T-helper 1 cell treated with Interleukin-12 subunit alpha and Interleukin-12 subunit beta and Interleukin-4 antibody, amounts not matched to agents 30 μg/mL and 1 μg/mL, for 36 hours (primary cell): ENCODE measurements around the gene BCL11A.

ENCODE experiments used
- H3K27ac Mint-ChIP-seq: one replicate; pipeline ENCODE4 v1.8.0; 2021; ENCODE audit warnings: mild to moderate bottlenecking, mixed read lengths
- H3K27me3 Mint-ChIP-seq: one replicate; pipeline ENCODE4 v1.8.0; 2021; ENCODE audit warnings: low read depth, mixed read lengths
- H3K36me3 Mint-ChIP-seq: one replicate; pipeline ENCODE4 v1.8.0; 2021; ENCODE audit warnings: low read depth, mixed read lengths
- H3K4me1 Mint-ChIP-seq: one replicate; pipeline ENCODE4 v1.8.0; 2021; ENCODE audit warnings: low read depth, mixed read lengths
- H3K4me3 Mint-ChIP-seq: one replicate; pipeline ENCODE4 v1.8.0; 2021; ENCODE audit warnings: mild to moderate bottlenecking, moderate library complexity, mixed read lengths
- H3K9me3 Mint-ChIP-seq: one replicate; pipeline ENCODE4 v1.8.0; 2021; ENCODE audit warnings: mixed read lengths

BCL11A gene

GRCh38 chr2:60530660-60531281, 22.7 kb downstream of the BCL11A start:
- Mint-ChIP-seq H3K27ac (no peak overlapping the region), H3K9me3 (no peaks in the 10 kb centered on the region), H3K36me3 (no peaks in the 10 kb centered on the region), H3K4me1 (no peaks in the 10 kb centered on the region), H3K4me3 (no peak overlapping the region), H3K27me3 (peaks cover 48% of the 10 kb centered on the region)

DNA sequence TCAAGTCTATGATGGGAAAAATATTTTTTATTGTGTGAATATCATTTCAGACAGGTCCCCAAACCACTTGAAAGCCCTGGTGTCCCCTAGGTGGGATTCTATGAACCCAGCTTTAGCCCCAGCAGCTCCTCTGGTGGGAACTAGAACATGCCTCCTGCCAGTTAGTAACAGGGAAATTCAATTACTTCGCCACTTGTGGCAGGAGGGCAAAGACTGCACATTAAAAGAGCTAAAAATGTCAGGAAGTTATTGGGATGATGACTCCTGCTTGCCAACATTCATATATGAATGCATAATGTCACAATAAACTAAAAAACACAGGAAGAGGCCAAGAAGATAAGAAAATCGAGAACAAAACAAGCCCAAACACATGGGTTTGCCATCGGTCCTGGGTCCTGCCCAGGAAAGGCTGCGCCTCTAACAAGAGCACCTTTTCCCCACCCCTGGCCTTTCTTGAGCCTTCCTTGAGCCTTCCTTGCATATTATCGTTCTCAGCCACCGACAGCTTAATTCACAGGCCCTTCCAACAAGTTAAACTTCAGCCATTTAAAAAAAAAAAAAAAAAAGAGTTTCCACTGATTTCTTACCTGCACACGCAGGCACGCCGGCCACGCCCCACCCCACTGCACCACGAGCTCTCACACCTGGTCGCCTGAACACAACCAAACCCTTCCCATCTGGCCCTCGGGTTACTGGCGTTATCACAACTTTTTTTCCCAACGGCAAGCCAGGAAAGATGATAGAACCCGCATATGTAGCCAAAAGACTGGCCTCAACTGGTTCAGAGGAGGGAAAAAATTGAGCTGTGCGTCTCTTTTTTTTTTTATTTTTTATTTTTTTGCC, 23.4 kb downstream of the BCL11A start:
- Mint-ChIP-seq H3K4me1 (no peaks in the 10 kb centered on the region), H3K4me3 (no peak overlapping the region), H3K27ac (no peak overlapping the region), H3K9me3 (no peaks in the 10 kb centered on the region), H3K27me3 (peaks cover 49% of the 10 kb centered on the region), H3K36me3 (no peaks in the 10 kb centered on the region)

- Mint-ChIP-seq H3K27ac (no peak overlapping the region), H3K4me3 (no peak overlapping the region), H3K27me3 (peaks cover 47% of the 10 kb centered on the region)
Measured at GRCh38 chr2:60529136-60529784, 24.2 kb downstream of the BCL11A start.

GRCh38 chr2:60528281-60529020, 25.0 kb downstream of the BCL11A start:
- Mint-ChIP-seq H3K27ac (no peak overlapping the region), H3K4me3 (no peak overlapping the region), H3K27me3 (peaks cover 47% of the 10 kb centered on the region), H3K4me1 (no peaks in the 10 kb centered on the region), H3K9me3 (no peaks in the 10 kb centered on the region), H3K36me3 (no peaks in the 10 kb centered on the region)

More at GRCh38 chr2:60529136-60529784, 24.2 kb downstream of the BCL11A start:
- Mint-ChIP-seq H3K9me3 (no peaks in the 10 kb centered on the region), H3K4me1 (no peaks in the 10 kb centered on the region), H3K36me3 (no peaks in the 10 kb centered on the region)

- Mint-ChIP-seq H3K36me3 (no peaks in the 10 kb centered on the region), H3K4me1 (no peaks in the 10 kb centered on the region), H3K27ac (no peak overlapping the region), H3K4me3 (no peak overlapping the region), H3K27me3 (peaks cover 42% of the 10 kb centered on the region), H3K9me3 (no peaks in the 10 kb centered on the region)
Measured at GRCh38 chr2:60527762-60528161, 25.7 kb downstream of the BCL11A start.

DNA sequence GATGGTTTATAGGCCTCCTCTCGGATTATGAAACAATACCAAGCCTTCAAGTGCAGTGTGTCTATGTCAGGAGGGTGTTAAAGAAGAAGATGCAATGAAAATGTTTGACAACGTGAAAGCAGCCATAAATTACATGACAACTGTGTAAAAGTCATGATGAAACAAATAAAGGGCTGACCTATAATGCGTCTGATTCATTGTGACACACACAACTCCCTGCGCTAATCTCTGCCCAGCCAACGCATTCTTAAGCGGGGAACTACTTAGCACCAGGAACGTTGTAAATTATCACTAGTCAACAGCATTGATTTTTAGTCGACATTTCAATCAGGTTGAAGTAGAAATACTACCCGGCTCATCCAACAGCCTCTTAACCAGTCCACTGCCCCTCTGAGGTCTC, 26.8 kb downstream of the BCL11A start:
- Mint-ChIP-seq H3K4me3 (no peak overlapping the region), H3K4me1 (no peaks in the 10 kb centered on the region), H3K27me3 (peaks cover 40% of the 10 kb centered on the region), H3K36me3 (no peaks in the 10 kb centered on the region), H3K9me3 (no peaks in the 10 kb centered on the region), H3K27ac (no peak overlapping the region)

- Mint-ChIP-seq H3K27ac (no peak overlapping the region), H3K9me3 (no peaks in the 10 kb centered on the region), H3K4me3 (no peak overlapping the region), H3K4me1 (no peaks in the 10 kb centered on the region), H3K36me3 (no peaks in the 10 kb centered on the region), H3K27me3 (peaks cover 39% of the 10 kb centered on the region)
Measured at GRCh38 chr2:60525899-60526298, 27.6 kb downstream of the BCL11A start.

- H3K4me3 Mint-ChIP-seq: no peak overlapping the region
Measured at GRCh38 chr2:60524874-60525273, 28.6 kb downstream of the BCL11A start.

DNA sequence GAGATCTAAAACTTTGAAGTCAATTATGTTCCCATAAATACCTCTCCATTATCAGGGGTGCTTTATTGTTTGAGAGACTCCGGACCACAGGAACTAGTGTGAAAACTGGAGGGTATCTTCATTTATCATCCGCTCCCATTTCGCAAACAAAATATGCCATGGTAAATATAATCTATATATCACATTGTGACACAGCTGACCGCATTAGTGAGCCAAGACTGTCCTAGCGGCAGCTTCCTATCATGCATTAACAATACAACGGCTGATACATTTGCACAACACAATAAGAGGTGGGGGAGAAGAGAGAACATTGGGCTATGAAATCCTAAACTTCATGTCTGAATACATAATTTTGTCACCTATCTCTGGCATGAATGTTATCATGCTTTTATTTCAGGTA, 29.5 kb downstream of the BCL11A start:
- no peak overlapping the region for H3K4me3 Mint-ChIP-seq
- no peaks in the 10 kb centered on the region for H3K4me1 Mint-ChIP-seq
- H3K36me3 Mint-ChIP-seq: no peaks in the 10 kb centered on the region
- peaks cover 33% of the 10 kb centered on the region for H3K27me3 Mint-ChIP-seq
- H3K9me3 Mint-ChIP-seq: no peaks in the 10 kb centered on the region
- H3K27ac Mint-ChIP-seq: no peak overlapping the region

More at GRCh38 chr2:60524874-60525273, 28.6 kb downstream of the BCL11A start:
- Mint-ChIP-seq H3K36me3 (no peaks in the 10 kb centered on the region), H3K27ac (no peak overlapping the region), H3K9me3 (no peaks in the 10 kb centered on the region), H3K4me1 (no peaks in the 10 kb centered on the region), H3K27me3 (peaks cover 37% of the 10 kb centered on the region)

DNA sequence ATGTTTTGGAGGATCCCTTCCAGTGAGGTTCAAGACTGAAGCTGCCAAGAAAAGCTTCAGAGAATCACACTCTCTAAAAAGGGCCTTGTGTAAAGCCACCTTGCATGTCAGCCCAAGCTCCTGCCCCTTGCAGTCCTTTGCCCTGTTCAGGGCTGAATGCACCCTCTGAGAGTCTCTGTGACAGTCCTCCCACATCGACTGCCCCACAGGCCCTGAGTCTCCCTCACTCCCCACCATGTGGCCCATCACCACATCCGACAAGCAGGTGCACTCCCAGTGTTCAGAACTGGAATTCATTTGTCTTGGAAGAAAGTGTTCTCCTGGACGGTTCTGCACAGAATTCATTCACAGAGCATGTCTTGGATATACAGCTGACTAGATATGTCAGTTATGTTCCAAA, 31.0 kb downstream of the BCL11A start:
- Mint-ChIP-seq H3K4me3 (no peak overlapping the region), H3K27me3 (peaks cover 33% of the 10 kb centered on the region), H3K4me1 (no peaks in the 10 kb centered on the region), H3K36me3 (no peaks in the 10 kb centered on the region), H3K9me3 (no peaks in the 10 kb centered on the region), H3K27ac (no peak overlapping the region)

DNA sequence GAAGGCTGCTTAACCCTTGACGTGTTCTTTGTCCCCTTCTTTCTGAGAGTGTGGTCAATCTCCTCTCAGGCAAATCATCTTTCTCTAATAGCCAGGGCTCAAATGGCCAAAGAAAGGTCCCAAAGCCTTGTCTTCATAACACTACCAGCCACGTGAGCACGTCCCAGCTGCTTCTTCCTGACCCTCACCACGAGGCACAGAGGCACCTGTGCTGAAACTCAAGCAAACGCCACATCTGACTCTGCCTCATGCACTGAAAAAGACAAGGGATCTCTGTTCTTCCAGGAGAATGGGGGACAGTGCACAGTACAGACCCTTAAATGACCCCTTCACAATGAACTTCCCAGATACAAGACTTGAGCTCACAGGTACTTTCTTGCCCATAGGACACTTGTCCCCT, 31.8 kb downstream of the BCL11A start:
- no peaks in the 10 kb centered on the region for H3K36me3 Mint-ChIP-seq
- H3K27ac Mint-ChIP-seq: no peak overlapping the region
- H3K27me3 Mint-ChIP-seq: peaks cover 33% of the 10 kb centered on the region
- H3K4me1 Mint-ChIP-seq: no peaks in the 10 kb centered on the region
- H3K9me3 Mint-ChIP-seq: no peaks in the 10 kb centered on the region
- H3K4me3 Mint-ChIP-seq: no peak overlapping the region

- Mint-ChIP-seq H3K27ac (no peak overlapping the region), H3K4me1 (no peaks in the 10 kb centered on the region), H3K4me3 (no peak overlapping the region), H3K9me3 (no peaks in the 10 kb centered on the region), H3K36me3 (no peaks in the 10 kb centered on the region), H3K27me3 (peaks cover 32% of the 10 kb centered on the region)
Measured at GRCh38 chr2:60520917-60521539, 32.4 kb downstream of the BCL11A start.

DNA sequence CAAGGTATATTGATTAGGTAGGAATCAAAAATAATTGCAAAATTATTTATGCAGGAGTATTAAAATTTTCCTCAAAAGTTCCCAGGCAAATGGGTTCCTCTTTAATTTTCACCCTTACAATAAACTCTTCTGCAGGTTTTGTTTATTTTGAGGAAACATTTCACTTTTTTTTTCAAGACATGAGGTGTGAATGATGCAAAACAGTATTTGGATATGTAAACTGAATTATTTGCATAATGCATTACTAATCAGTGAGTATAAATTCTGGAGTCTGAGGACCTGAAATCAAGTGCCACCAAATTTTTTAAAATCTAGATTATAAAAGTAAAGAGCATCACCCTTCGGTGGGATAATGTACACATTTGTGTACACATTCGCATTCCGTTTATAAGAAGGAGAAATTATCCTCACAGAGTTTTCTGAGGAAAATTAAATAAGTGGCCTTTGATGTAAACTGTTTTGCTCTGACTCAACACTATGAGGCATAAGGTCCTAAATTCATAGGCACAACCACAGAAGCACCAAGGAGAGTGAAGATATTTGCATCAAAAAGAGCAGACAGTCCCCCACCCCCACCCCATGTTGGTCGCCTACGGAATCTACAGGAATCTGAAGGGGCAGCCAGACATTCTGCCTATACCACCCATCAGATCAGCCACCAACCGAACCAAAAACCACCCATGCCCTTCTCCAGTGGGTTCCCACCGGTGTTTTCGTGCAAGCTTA, 33.1 kb downstream of the BCL11A start:
- Mint-ChIP-seq H3K36me3 (no peaks in the 10 kb centered on the region), H3K27ac (no peak overlapping the region), H3K4me3 (no peak overlapping the region), H3K27me3 (peaks cover 25% of the 10 kb centered on the region), H3K9me3 (no peaks in the 10 kb centered on the region), H3K4me1 (no peaks in the 10 kb centered on the region)
